SK-N-SH treated with all-trans-retinoic acid at 6 μM for 48 hours (cell line): ENCODE results near the gene ARHGAP26.

Experiments used
- ATAC-seq: fragments of 200-7000 bp; cut with Tn5 transposase; 3 replicates; pipeline ENCODE4 v1.9.1; 2020; ENCODE audit warnings: mild to moderate bottlenecking, moderate library complexity
- ARNTL ChIP-seq: fragments of 450-650 bp; formaldehyde crosslinking; IDR thresholded peaks from 2 replicates; pipeline ENCODE4 v1.5.0; 2020; ENCODE audit warnings: low read depth, mild to moderate bottlenecking, moderate library complexity, borderline replicate concordance
- BACH2 ChIP-seq: fragments of 250-450 bp; sonication (Bioruptor Pico); IDR thresholded peaks from 2 replicates; pipeline ENCODE4 v1.9.0; 2021; ENCODE audit warnings: mild to moderate bottlenecking, borderline replicate concordance
- CSDC2 ChIP-seq: fragments of 250-450 bp; sonication (Bioruptor Pico); IDR thresholded peaks from 2 replicates; pipeline ENCODE4 v1.5.0; 2020; ENCODE audit warnings: mild to moderate bottlenecking, moderate library complexity
- ESRRG ChIP-seq: fragments of 250-450 bp; sonication (Bioruptor Pico); IDR thresholded peaks from 2 replicates; pipeline ENCODE4 v1.6.1; 2021; ENCODE audit warnings: mild to moderate bottlenecking
- ISL1 ChIP-seq: fragments of 250-450 bp; sonication (Bioruptor Pico); IDR thresholded peaks from 2 replicates; pipeline ENCODE4 v2.1.2; 2022; ENCODE audit warnings: mild to moderate bottlenecking, moderate library complexity
- OSR1 ChIP-seq: fragments of 250-450 bp; sonication (Bioruptor Pico); IDR thresholded peaks from 2 replicates; pipeline ENCODE4 v1.8.0; 2022; ENCODE audit warnings: moderate library complexity, mild to moderate bottlenecking, inconsistent platforms
- PPARA ChIP-seq: fragments of 250-450 bp; sonication (Bioruptor Pico); IDR thresholded peaks from 2 replicates; pipeline ENCODE4 v1.5.0; 2020; ENCODE audit warnings: mild to moderate bottlenecking, borderline replicate concordance
- RARB ChIP-seq: fragments of 250-450 bp; sonication (Bioruptor Pico); IDR thresholded peaks from 2 replicates; pipeline ENCODE4 v1.8.0; 2021; ENCODE audit warnings: mild to moderate bottlenecking, moderate library complexity
- SNAI2 ChIP-seq: fragments of 250-450 bp; sonication (Bioruptor Pico); IDR thresholded peaks from 2 replicates; pipeline ENCODE4 v1.5.0; 2020; ENCODE audit warnings: mild to moderate bottlenecking, moderate library complexity
- TCF4 ChIP-seq: fragments of 250-450 bp; sonication (Bioruptor Pico); IDR thresholded peaks from 2 replicates; pipeline ENCODE4 v1.8.0; 2021; ENCODE audit warnings: mild to moderate bottlenecking, moderate library complexity, borderline replicate concordance
- TOX ChIP-seq: fragments of 250-450 bp; sonication (Bioruptor Pico); IDR thresholded peaks from 2 replicates; pipeline ENCODE4 v1.8.0; 2021; ENCODE audit warnings: mild to moderate bottlenecking, moderate library complexity, borderline replicate concordance
- ZC3H10 ChIP-seq: fragments of 250-450 bp; sonication (Bioruptor Pico); IDR thresholded peaks from 2 replicates; pipeline ENCODE4 v1.5.1; 2021; ENCODE audit warnings: mild to moderate bottlenecking, moderate library complexity
- ZFP3 ChIP-seq: fragments of 250-450 bp; sonication (Bioruptor Pico); IDR thresholded peaks from 2 replicates; pipeline ENCODE4 v1.5.0; 2020; ENCODE audit warnings: mild to moderate bottlenecking, moderate library complexity
- ZFP30 ChIP-seq: fragments of 450-650 bp; formaldehyde crosslinking; IDR thresholded peaks from 2 replicates; pipeline ENCODE4 v1.5.0; 2022; ENCODE audit warnings: mild to moderate bottlenecking, moderate library complexity
- ZNF565 ChIP-seq: fragments of 450-650 bp; formaldehyde crosslinking; conservative IDR thresholded peaks from 2 replicates; pipeline ENCODE4 v1.5.0; 2020; ENCODE audit warnings: low read depth, mild to moderate bottlenecking, moderate library complexity
- ZNF70 ChIP-seq: fragments of 450-650 bp; formaldehyde crosslinking; IDR thresholded peaks from 2 replicates; pipeline ENCODE4 v1.5.0; 2020; ENCODE audit warnings: mild to moderate bottlenecking, moderate library complexity
- ZNF8 ChIP-seq: fragments of 450-650 bp; formaldehyde crosslinking; IDR thresholded peaks from 2 replicates; pipeline ENCODE4 v1.5.0; 2020; ENCODE audit warnings: mild to moderate bottlenecking, moderate library complexity
- TF ChIP-seq, protein P1 (sequence below): fragments of 250-450 bp; sonication (Bioruptor Pico); IDR thresholded peaks from 2 replicates; pipeline ENCODE4 v1.8.0; 2021; ENCODE audit warnings: low read depth, mild to moderate bottlenecking, moderate library complexity, borderline replicate concordance
- TF ChIP-seq, protein P2 (sequence below): fragments of 250-450 bp; sonication (Bioruptor Pico); IDR thresholded peaks from 2 replicates; pipeline ENCODE4 v1.5.1; 2020; ENCODE audit warnings: low read depth, mild to moderate bottlenecking, moderate library complexity
- TF ChIP-seq, protein P3 (sequence below): fragments of 250-450 bp; sonication (Bioruptor Pico); IDR thresholded peaks from 2 replicates; pipeline ENCODE4 v1.8.0; 2020; ENCODE audit warnings: mild to moderate bottlenecking, moderate library complexity, borderline replicate concordance
- TF ChIP-seq, protein P4 (sequence below): fragments of 250-450 bp; sonication (Bioruptor Pico); IDR thresholded peaks from 2 replicates; pipeline ENCODE4 v1.5.1; 2021; ENCODE audit warnings: mild to moderate bottlenecking, moderate library complexity

ARHGAP26 gene

DNA sequence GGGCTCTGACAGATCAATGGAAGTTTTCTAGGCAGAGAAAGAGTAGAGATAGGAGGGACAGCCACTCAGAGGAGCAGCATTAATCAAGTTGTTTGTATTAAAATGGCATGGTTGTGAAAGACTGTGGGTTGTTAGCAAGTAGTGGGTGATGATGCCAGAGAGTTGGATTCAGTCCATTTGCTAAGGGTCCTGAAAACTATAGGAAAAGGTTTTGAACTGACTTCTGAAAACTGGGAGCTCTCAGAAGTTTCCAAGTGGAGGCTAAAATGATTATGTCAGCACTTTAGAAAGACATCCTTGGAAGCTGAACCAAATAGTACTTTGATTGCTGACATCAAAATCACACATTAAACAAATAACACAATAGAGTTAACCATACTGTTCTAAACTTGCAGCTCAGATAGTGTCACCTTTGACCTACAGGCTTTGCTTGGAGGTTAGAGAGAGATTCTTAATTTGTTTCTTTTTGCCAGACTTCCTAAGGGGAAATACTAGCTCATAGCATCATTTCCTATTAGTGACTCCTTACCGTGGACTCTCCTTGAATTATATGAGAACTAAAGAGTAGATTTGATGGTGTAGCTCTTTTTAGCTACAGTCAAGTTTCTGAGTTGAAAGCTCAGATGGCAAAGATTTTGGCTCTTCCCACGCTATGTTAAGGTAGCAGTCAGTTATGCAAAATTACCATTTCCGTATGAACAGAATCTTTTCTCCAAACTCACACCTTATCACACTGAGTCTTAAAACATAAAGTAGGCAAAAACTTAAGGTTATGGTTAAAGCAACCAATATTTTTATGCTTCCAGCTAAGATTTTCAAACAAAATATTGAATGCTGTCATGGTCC is 356.2 kb downstream of the ARHGAP26 start:
- no peak for TF ChIP-seq ESRRG (CRISPR knock-in tag)
- TF ChIP-seq, protein P1, sequence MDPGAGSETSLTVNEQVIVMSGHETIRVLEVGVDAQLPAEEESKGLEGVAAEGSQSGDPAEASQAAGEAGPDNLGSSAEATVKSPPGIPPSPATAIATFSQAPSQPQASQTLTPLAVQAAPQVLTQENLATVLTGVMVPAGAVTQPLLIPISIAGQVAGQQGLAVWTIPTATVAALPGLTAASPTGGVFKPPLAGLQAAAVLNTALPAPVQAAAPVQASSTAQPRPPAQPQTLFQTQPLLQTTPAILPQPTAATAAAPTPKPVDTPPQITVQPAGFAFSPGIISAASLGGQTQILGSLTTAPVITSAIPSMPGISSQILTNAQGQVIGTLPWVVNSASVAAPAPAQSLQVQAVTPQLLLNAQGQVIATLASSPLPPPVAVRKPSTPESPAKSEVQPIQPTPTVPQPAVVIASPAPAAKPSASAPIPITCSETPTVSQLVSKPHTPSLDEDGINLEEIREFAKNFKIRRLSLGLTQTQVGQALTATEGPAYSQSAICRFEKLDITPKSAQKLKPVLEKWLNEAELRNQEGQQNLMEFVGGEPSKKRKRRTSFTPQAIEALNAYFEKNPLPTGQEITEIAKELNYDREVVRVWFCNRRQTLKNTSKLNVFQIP = no peak
- no peak for TF ChIP-seq CSDC2 (CRISPR knock-in tag)
- no peak for TF ChIP-seq ISL1 (CRISPR knock-in tag)
- no peak for TF ChIP-seq RARB (CRISPR knock-in tag)
- ATAC-seq = no peak

DNA sequence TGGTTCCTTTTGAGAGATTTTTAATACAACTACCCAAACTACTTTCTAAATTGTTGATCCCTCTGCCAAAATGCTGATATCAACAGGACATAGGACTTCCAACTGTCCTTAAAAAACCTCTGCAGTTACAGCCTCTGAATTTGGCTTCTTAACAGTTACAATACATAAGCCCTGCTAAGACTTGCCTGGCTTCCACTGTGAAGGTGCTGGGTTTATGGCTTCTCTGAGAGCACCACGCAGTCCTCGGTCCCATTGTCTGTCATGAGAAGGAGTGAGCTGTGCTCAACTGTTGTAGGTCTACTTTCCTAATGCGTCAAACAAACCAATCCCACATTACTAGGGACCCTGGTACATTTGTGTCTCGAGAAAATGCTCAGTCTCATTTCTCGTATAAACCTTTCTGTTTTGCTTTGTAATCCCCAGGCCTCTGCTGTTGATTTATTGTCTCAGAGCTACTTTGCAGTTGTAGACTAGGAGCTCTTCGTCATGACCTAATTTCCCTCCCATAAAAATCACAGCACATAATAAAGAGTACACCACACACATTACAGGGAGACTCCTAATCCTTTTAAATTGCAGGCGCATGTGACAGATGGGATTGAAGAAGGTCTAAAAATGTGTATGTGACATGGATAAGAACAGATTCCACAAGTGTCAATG is 358.4 kb downstream of the ARHGAP26 start:
- no peak for ATAC-seq
- no peak for TF ChIP-seq ARNTL
- no peak for TF ChIP-seq TOX (CRISPR knock-in tag)
- TF ChIP-seq OSR1 (CRISPR knock-in tag) = no peak
- TF ChIP-seq ZFP30 (CRISPR knock-in tag) = no peak
- TF ChIP-seq ZC3H10 (CRISPR knock-in tag) = no peak
- no peak for TF ChIP-seq ZFP3 (CRISPR knock-in tag)
- TF ChIP-seq TCF4 = no peak
- TF ChIP-seq, protein P2, sequence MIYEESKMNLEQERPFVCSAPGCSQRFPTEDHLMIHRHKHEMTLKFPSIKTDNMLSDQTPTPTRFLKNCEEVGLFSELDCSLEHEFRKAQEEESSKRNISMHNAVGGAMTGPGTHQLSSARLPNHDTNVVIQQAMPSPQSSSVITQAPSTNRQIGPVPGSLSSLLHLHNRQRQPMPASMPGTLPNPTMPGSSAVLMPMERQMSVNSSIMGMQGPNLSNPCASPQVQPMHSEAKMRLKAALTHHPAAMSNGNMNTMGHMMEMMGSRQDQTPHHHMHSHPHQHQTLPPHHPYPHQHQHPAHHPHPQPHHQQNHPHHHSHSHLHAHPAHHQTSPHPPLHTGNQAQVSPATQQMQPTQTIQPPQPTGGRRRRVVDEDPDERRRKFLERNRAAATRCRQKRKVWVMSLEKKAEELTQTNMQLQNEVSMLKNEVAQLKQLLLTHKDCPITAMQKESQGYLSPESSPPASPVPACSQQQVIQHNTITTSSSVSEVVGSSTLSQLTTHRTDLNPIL = no peak
- no peak for TF ChIP-seq RARB (CRISPR knock-in tag)
- TF ChIP-seq BACH2 (CRISPR knock-in tag) = no peak
- TF ChIP-seq, protein P3, sequence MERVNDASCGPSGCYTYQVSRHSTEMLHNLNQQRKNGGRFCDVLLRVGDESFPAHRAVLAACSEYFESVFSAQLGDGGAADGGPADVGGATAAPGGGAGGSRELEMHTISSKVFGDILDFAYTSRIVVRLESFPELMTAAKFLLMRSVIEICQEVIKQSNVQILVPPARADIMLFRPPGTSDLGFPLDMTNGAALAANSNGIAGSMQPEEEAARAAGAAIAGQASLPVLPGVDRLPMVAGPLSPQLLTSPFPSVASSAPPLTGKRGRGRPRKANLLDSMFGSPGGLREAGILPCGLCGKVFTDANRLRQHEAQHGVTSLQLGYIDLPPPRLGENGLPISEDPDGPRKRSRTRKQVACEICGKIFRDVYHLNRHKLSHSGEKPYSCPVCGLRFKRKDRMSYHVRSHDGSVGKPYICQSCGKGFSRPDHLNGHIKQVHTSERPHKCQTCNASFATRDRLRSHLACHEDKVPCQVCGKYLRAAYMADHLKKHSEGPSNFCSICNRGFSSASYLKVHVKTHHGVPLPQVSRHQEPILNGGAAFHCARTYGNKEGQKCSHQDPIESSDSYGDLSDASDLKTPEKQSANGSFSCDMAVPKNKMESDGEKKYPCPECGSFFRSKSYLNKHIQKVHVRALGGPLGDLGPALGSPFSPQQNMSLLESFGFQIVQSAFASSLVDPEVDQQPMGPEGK (CRISPR knock-in tag) = no peak
- TF ChIP-seq, protein P1 = no peak
- TF ChIP-seq ESRRG (CRISPR knock-in tag) = no peak

DNA sequence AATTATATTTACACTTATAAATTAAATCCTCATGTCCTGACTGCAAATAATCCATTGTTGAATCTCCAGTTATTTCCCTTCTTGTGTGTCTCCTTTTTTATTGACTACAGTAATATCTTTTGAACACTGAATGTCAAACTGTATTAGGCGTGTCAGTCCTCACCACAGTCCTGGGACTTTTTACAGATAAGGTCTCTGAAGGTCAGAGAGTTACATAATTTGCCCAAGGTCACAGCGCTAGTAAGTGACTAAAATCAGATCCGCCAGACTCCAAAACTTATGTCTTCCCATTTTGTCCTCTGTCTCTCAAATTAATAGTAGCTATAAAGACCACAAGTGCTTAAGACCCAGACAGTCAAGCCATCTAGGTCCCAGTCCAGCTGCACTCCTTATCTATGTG is 359.0 kb downstream of the ARHGAP26 start:
- no peak for ATAC-seq
- peak; percentile 52; the same call in 1 of the 2 replicates for TF ChIP-seq ZFP30 (CRISPR knock-in tag)
- TF ChIP-seq ZNF70 (CRISPR knock-in tag) = no peak

DNA sequence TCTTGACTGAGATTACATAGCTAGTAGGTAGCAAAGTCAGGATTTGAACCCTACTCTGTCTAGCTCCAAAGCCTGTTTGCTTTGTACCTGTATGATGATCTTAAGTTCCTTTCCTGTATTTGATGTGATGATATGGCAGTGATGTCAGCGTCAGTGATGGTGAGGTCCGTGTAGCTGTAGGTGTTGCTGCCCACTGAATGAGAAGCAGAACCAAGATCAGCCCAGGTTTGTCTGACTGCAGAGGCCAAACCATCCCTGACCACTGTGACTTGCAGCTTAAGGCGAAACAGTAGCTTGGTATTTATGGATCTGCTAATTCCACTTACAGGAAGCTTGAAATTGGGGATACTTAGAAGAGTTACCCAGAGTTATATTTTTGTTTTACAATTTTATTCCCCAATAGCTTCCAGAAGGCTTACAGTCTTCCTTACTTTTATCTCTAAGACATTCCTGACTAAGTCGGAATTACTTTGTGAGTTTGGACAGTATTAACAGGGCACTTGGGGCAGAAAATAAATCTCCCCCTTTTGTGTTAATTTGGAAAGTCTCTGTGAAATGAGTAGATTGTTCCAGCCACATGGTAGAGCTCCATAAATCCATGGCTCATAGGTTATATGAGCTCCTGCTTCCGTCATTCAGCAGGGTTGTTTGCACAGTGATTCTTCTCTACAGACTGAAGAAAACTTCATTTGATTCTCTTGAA is 359.9 kb downstream of the ARHGAP26 start:
- no peak for ATAC-seq

More for the DNA sequence above, 359.9 kb downstream of the ARHGAP26 start:
- TF ChIP-seq, protein P1 = no peak
- TF ChIP-seq ISL1 (CRISPR knock-in tag) = no peak
- no peak for TF ChIP-seq ARNTL
- no peak for TF ChIP-seq OSR1 (CRISPR knock-in tag)
- no peak for TF ChIP-seq ZNF8 (CRISPR knock-in tag)
- no peak for TF ChIP-seq ZNF565
- TF ChIP-seq ZFP30 (CRISPR knock-in tag) = no peak
- TF ChIP-seq BACH2 (CRISPR knock-in tag) = no peak
- TF ChIP-seq RARB (CRISPR knock-in tag) = no peak
- no peak for TF ChIP-seq SNAI2 (CRISPR knock-in tag)
- no peak for TF ChIP-seq PPARA (CRISPR knock-in tag)
- no peak for TF ChIP-seq ZNF70 (CRISPR knock-in tag)
- TF ChIP-seq, protein P4, sequence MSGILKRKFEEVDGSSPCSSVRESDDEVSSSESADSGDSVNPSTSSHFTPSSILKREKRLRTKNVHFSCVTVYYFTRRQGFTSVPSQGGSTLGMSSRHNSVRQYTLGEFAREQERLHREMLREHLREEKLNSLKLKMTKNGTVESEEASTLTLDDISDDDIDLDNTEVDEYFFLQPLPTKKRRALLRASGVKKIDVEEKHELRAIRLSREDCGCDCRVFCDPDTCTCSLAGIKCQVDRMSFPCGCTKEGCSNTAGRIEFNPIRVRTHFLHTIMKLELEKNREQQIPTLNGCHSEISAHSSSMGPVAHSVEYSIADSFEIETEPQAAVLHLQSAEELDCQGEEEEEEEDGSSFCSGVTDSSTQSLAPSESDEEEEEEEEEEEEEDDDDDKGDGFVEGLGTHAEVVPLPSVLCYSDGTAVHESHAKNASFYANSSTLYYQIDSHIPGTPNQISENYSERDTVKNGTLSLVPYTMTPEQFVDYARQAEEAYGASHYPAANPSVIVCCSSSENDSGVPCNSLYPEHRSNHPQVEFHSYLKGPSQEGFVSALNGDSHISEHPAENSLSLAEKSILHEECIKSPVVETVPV (CRISPR knock-in tag) = no peak
- TF ChIP-seq, all 23 proteins: peak for 0
